Measurements from ENCODE around the gene BRD3. TPM values are rescaled to one million over a fixed set of nuclear protein-coding genes. Genes with fewer than 3 reads are reported as not detected.

BRD3 gene
- total RNA-seq, 1 donor from 2014 or later = 90.0 TPM

DNA sequence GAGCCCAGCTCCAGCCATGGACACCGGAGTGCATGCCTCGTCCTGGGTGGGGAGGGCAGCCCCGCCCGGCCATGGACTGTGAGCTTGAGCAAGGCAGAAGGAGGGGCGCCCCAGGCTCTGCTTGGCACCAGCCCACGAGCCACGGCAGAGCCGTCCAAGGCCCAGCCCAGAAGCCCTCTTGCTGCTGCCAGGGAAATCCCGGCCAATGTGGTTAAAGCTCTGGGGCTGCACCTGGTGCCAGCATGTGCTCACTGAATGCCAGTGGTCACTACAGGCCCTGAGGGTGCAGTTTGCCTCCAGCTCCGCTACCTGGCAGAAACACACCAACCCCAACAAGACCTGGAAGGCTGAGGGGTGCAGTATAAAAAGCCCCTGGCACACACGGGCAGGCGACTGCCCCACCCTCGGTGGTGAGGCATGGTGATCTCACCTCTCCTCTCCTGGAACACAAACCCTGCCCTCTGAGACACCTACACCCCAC, 11.8 kb downstream of the BRD3 start:
- DNase-seq (ENCODE audit: low spot score in 2 of 2, unreplicated experiment in 2 of 2) = peak in 1 of 2 experiments; percentile 17
- H3K9me3 Mint-ChIP-seq = no peaks in the 10 kb centered on the region
- H3K27ac Mint-ChIP-seq = peak overlapping the region; percentile 48
- peaks cover 6% of the 10 kb centered on the region for H3K36me3 Mint-ChIP-seq
- H3K4me1 Mint-ChIP-seq = peaks cover 23% of the 10 kb centered on the region
- TF ChIP-seq, protein P1, sequence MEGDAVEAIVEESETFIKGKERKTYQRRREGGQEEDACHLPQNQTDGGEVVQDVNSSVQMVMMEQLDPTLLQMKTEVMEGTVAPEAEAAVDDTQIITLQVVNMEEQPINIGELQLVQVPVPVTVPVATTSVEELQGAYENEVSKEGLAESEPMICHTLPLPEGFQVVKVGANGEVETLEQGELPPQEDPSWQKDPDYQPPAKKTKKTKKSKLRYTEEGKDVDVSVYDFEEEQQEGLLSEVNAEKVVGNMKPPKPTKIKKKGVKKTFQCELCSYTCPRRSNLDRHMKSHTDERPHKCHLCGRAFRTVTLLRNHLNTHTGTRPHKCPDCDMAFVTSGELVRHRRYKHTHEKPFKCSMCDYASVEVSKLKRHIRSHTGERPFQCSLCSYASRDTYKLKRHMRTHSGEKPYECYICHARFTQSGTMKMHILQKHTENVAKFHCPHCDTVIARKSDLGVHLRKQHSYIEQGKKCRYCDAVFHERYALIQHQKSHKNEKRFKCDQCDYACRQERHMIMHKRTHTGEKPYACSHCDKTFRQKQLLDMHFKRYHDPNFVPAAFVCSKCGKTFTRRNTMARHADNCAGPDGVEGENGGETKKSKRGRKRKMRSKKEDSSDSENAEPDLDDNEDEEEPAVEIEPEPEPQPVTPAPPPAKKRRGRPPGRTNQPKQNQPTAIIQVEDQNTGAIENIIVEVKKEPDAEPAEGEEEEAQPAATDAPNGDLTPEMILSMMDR (IDR thresholded peaks at IDR 0.05; ENCODE audit: unreplicated experiment) = no peak
- H3K4me3 Mint-ChIP-seq = no peak overlapping the region
- no peaks in the 10 kb centered on the region for H3K27me3 Mint-ChIP-seq (ENCODE audit: low read depth)

- Mint-ChIP-seq H3K27ac (peak overlapping the region; percentile 21), H3K4me3 (no peak overlapping the region), H3K9me3 (no peaks in the 10 kb centered on the region), H3K4me1 (peaks cover 23% of the 10 kb centered on the region), H3K36me3 (peaks cover 7% of the 10 kb centered on the region), H3K27me3 (ENCODE audit: low read depth) (no peaks in the 10 kb centered on the region)
- peak in 1 of 2 experiments; percentile 8 for DNase-seq (ENCODE audit: low spot score in 2 of 2, unreplicated experiment in 2 of 2)
- TF ChIP-seq, protein P1 (IDR thresholded peaks at IDR 0.05; ENCODE audit: unreplicated experiment) = no peak
Measured at GRCh38 chr9:134054891-134055811, 12.7 kb downstream of the BRD3 start.

GRCh38 chr9:134053941-134054761, 13.7 kb downstream of the BRD3 start:
- TF ChIP-seq, protein P1 (IDR thresholded peaks at IDR 0.05; ENCODE audit: unreplicated experiment) = no peak
- Mint-ChIP-seq H3K27me3 (ENCODE audit: low read depth) (no peaks in the 10 kb centered on the region), H3K36me3 (peaks cover 7% of the 10 kb centered on the region), H3K27ac (no peak overlapping the region), H3K4me1 (peaks cover 23% of the 10 kb centered on the region), H3K4me3 (no peak overlapping the region), H3K9me3 (no peaks in the 10 kb centered on the region)
- peak in 1 of 2 experiments; percentile 15 for DNase-seq (ENCODE audit: low spot score in 2 of 2, unreplicated experiment in 2 of 2)

DNA sequence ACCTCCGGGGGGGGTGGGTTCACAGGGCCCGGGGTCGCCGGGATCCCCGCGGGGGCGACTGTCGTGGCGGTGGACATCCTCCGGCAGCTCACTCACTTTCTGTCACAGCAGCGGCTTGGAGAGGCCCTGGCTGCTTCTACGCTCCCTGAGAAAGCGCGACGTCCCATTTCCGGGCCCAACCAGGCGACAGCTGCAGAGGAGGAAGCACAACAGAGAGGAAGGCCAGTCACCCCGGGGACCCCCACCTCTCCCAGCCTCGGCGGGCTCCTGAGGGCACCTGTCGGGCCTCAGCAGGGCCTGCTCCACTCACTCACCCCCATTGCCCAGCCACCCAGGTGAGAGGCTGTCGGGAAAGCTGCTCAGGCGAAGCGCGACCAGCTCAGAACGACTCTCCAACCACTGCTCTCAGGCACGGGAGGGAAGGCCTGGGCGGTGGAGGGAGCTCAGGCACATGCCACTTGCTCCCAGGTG, 14.4 kb downstream of the BRD3 start:
- no peaks in the 10 kb centered on the region for H3K27me3 Mint-ChIP-seq (ENCODE audit: low read depth)
- H3K9me3 Mint-ChIP-seq = no peaks in the 10 kb centered on the region
- peaks cover 7% of the 10 kb centered on the region for H3K36me3 Mint-ChIP-seq
- H3K4me3 Mint-ChIP-seq = no peak overlapping the region
- peaks cover 18% of the 10 kb centered on the region for H3K4me1 Mint-ChIP-seq
- TF ChIP-seq, protein P1 (IDR thresholded peaks at IDR 0.05; ENCODE audit: unreplicated experiment) = no peak
- H3K27ac Mint-ChIP-seq = no peak overlapping the region
- no peak for DNase-seq (ENCODE audit: low spot score in 2 of 2, unreplicated experiment in 2 of 2)

DNA sequence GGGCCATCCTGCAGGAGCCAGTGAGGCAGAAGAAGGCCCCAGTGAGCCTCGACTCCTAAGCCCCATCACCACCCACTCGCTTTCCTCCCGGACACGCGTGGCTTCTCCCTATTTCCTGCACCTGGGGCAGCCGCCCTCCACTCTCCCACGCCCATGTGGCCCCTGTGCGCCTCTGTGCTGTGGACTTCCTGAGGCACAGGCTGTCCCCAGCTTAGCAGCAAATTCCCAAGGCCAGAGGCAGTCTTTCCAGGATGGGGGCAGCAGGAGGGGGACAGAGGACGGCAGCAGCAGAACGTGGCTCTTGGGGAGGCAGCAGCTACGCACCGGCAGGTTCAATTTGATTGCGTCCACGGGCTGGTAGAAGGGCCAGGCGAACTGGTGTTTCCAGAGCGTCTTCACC, 14.9 kb downstream of the BRD3 start:
- Mint-ChIP-seq H3K4me1 (peaks cover 13% of the 10 kb centered on the region), H3K9me3 (no peaks in the 10 kb centered on the region), H3K4me3 (no peak overlapping the region), H3K36me3 (peaks cover 9% of the 10 kb centered on the region), H3K27ac (no peak overlapping the region), H3K27me3 (ENCODE audit: low read depth) (no peaks in the 10 kb centered on the region)
- TF ChIP-seq, protein P1 (IDR thresholded peaks at IDR 0.05; ENCODE audit: unreplicated experiment) = no peak
- DNase-seq (ENCODE audit: low spot score in 2 of 2, unreplicated experiment in 2 of 2) = no peak
